Measurements from ENCODE around the gene PCDH15.

- no peak for TF ChIP-seq CTCF (IDR thresholded peaks at IDR 0.05; ENCODE audit: poor library complexity)
- TF ChIP-seq EZH2 (IDR thresholded peaks at IDR 0.05; ENCODE audit: borderline replicate concordance) = no peak
These were observed 870.4 kb downstream of the PCDH15 start for GRCh38 chr10:53930648-53931047.
